H1 (cell line): Measurements from ENCODE around the gene PGLYRP1. TPM values are rescaled to one million over a fixed set of nuclear protein-coding genes. Genes with fewer than 3 reads are reported as not detected.

Experiments
- polyA plus RNA-seq, 7 experiments: library from polyadenylated mRNA; depleted of rRNA in 3 of 7; stranded (reverse) in 5 of 7; unstranded in 2 of 7; fragments of >200 nt in 5 of 7; fragments of 200-250 nt in 2 of 7; gene quantifications; 1 replicate in 5 of 7; 2 replicates in 1 of 7; 4 replicates in 1 of 7; pipeline versions ENCODE4 v1.2.1 to v1.2.3, GENCODE V29; 2011 to 2013; ENCODE audit warnings: missing spikeins in 2 of 7, mixed read lengths in 2 of 7
- total RNA-seq: library from RNA; stranded (reverse); fragmentation: NEBNext Ultra II Directional; extraction: Animal tissue kit (Norgen Biotek cat#: 25700); gene quantifications from 2 replicates; pipeline ENCODE4 v1.2.1, GENCODE V29; 2021
- TF ChIP-seq, protein P1 (sequence below): fragments of 300-600 bp; sonication (generic); IDR thresholded peaks from 2 replicates; pipeline ENCODE4 v1.7.1; 2012; ENCODE audit warnings: low read length, moderate library complexity, mild to moderate bottlenecking, inconsistent platforms; ENCODE audit not compliant: insufficient replicate concordance

PGLYRP1 gene
- total and polyA plus RNA-seq, 2 of the 8 experiments (the other 6 are each of a cell fraction or from before 2014, with no cell fraction given): not detected

DNA sequence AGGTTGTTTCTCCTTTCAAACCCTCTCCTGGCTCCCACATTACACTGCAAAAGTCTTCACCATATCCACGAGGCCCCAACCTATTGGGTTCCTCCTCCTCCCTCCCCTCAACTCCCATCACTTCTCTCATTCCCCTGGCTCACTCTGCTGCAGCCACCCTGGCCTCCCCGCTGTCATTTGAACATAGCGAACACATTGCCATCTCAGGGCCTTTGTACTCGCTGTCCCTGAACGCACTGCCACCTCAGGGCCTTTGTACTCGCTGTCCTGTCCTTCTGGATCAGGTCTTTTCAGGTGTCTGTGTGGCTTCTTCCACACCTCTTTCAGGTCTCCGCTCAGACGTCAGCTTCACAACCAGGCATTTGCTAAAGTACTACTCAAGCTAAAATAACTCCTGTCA lies 25.9 kb downstream of the PGLYRP1 start (continued):
- TF ChIP-seq, protein P1, sequence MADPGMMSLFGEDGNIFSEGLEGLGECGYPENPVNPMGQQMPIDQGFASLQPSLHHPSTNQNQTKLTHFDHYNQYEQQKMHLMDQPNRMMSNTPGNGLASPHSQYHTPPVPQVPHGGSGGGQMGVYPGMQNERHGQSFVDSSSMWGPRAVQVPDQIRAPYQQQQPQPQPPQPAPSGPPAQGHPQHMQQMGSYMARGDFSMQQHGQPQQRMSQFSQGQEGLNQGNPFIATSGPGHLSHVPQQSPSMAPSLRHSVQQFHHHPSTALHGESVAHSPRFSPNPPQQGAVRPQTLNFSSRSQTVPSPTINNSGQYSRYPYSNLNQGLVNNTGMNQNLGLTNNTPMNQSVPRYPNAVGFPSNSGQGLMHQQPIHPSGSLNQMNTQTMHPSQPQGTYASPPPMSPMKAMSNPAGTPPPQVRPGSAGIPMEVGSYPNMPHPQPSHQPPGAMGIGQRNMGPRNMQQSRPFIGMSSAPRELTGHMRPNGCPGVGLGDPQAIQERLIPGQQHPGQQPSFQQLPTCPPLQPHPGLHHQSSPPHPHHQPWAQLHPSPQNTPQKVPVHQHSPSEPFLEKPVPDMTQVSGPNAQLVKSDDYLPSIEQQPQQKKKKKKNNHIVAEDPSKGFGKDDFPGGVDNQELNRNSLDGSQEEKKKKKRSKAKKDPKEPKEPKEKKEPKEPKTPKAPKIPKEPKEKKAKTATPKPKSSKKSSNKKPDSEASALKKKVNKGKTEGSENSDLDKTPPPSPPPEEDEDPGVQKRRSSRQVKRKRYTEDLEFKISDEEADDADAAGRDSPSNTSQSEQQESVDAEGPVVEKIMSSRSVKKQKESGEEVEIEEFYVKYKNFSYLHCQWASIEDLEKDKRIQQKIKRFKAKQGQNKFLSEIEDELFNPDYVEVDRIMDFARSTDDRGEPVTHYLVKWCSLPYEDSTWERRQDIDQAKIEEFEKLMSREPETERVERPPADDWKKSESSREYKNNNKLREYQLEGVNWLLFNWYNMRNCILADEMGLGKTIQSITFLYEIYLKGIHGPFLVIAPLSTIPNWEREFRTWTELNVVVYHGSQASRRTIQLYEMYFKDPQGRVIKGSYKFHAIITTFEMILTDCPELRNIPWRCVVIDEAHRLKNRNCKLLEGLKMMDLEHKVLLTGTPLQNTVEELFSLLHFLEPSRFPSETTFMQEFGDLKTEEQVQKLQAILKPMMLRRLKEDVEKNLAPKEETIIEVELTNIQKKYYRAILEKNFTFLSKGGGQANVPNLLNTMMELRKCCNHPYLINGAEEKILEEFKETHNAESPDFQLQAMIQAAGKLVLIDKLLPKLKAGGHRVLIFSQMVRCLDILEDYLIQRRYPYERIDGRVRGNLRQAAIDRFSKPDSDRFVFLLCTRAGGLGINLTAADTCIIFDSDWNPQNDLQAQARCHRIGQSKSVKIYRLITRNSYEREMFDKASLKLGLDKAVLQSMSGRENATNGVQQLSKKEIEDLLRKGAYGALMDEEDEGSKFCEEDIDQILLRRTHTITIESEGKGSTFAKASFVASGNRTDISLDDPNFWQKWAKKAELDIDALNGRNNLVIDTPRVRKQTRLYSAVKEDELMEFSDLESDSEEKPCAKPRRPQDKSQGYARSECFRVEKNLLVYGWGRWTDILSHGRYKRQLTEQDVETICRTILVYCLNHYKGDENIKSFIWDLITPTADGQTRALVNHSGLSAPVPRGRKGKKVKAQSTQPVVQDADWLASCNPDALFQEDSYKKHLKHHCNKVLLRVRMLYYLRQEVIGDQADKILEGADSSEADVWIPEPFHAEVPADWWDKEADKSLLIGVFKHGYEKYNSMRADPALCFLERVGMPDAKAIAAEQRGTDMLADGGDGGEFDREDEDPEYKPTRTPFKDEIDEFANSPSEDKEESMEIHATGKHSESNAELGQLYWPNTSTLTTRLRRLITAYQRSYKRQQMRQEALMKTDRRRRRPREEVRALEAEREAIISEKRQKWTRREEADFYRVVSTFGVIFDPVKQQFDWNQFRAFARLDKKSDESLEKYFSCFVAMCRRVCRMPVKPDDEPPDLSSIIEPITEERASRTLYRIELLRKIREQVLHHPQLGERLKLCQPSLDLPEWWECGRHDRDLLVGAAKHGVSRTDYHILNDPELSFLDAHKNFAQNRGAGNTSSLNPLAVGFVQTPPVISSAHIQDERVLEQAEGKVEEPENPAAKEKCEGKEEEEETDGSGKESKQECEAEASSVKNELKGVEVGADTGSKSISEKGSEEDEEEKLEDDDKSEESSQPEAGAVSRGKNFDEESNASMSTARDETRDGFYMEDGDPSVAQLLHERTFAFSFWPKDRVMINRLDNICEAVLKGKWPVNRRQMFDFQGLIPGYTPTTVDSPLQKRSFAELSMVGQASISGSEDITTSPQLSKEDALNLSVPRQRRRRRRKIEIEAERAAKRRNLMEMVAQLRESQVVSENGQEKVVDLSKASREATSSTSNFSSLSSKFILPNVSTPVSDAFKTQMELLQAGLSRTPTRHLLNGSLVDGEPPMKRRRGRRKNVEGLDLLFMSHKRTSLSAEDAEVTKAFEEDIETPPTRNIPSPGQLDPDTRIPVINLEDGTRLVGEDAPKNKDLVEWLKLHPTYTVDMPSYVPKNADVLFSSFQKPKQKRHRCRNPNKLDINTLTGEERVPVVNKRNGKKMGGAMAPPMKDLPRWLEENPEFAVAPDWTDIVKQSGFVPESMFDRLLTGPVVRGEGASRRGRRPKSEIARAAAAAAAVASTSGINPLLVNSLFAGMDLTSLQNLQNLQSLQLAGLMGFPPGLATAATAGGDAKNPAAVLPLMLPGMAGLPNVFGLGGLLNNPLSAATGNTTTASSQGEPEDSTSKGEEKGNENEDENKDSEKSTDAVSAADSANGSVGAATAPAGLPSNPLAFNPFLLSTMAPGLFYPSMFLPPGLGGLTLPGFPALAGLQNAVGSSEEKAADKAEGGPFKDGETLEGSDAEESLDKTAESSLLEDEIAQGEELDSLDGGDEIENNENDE: no peak
- TF ChIP-seq, all 59 proteins: peak for 0
